Large intestine (tissue), 3 donors: ENCODE results near the gene CRY2. TPM values are rescaled to one million over a fixed set of nuclear protein-coding genes. Genes with fewer than 3 reads are reported as not detected.

Experiments used
- DNase-seq, 2 donors: peaks; one replicate each; pipeline versions ENCODE4 v3.0.0 to v3.0.0-alpha.2; 2013
- H3K27ac ChIP-seq: one replicate; pipeline ENCODE4 v1.5.1; 2013; ENCODE audit warnings: low read length
- H3K27me3 ChIP-seq: 2 replicates; pipeline ENCODE4 v1.6.1; 2013; ENCODE audit warnings: low read length; ENCODE audit not compliant: control insufficient read depth, insufficient read depth
- H3K36me3 ChIP-seq: 2 replicates; pipeline ENCODE4 v1.6.1; 2013; ENCODE audit warnings: low read length; ENCODE audit not compliant: control insufficient read depth, insufficient read depth
- H3K4me1 ChIP-seq: one replicate; pipeline ENCODE4 v1.6.1; 2013; ENCODE audit warnings: low read length; ENCODE audit not compliant: control insufficient read depth, insufficient read depth
- H3K4me3 ChIP-seq: one replicate; pipeline ENCODE4 v1.5.1; 2013; ENCODE audit warnings: low read length
- H3K9me3 ChIP-seq: one replicate; pipeline ENCODE4 v1.6.1; 2013; ENCODE audit warnings: mild to moderate bottlenecking, low read depth, low read length, moderate library complexity; ENCODE audit not compliant: control insufficient read depth
- WGBS: methylation state at CpG from one replicate; pipeline ENCODE4 v1.1.5; 2013; ENCODE audit warnings: low lambda C conversion rate; ENCODE audit not compliant: insufficient coverage; 5-methylcytosine and 5-hydroxymethylcytosine counted together
- polyA plus RNA-seq: library from polyadenylated mRNA; unstranded; fragments of 120-200 nt; gene quantifications from one replicate; pipeline ENCODE4 v1.2.1, GENCODE V29; 2013

Gene CRY2
- polyA plus RNA-seq, 1 donor: 23.1 TPM

DNA sequence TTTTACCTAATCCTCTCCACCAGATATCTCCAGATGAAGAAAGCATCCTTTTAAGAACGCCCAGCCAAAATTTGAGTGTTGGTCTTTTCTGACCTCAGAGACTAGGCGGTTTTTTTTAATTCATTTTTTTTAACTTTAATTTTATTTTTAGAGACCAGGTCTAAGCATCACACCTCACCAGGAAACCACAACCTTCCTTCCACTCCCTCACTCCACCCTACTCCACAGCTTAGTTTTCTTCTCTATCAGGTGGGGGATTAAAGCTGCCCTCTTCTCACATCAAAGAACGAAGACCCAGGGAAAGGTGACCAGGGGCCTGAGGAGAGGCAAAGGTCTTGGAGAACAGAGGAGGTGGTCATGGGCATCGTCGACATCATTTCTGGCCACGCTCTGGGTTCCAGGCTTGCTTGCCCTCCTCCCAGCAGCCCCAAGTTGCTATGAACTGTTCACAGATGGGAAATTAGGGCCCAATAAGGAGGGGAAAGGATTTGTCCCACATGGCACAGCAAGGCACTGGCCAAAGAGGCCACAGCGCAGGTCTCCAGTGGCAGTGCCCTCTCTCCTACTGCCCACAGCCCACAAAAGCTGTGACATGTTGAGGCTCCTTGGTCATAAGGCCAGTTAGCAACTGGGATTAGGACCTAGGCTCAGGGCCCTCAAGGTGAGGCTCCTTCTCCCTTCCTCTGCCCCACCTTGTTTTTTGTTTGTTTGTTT lies 71.8 kb downstream of the CRY2 start:
- no peak overlapping the region for H3K27ac ChIP-seq
- H3K27me3 ChIP-seq: peaks cover 25% of the 10 kb centered on the region
- H3K4me3 ChIP-seq: peak overlapping the region; percentile 91
- H3K36me3 ChIP-seq: peaks cover 18% of the 10 kb centered on the region
- 25% methylated on average over 2 of the region's 7 CpGs for WGBS
- no peak for DNase-seq
- H3K4me1 ChIP-seq: peaks cover 11% of the 10 kb centered on the region
- H3K9me3 ChIP-seq: no peaks in the 10 kb centered on the region

DNA sequence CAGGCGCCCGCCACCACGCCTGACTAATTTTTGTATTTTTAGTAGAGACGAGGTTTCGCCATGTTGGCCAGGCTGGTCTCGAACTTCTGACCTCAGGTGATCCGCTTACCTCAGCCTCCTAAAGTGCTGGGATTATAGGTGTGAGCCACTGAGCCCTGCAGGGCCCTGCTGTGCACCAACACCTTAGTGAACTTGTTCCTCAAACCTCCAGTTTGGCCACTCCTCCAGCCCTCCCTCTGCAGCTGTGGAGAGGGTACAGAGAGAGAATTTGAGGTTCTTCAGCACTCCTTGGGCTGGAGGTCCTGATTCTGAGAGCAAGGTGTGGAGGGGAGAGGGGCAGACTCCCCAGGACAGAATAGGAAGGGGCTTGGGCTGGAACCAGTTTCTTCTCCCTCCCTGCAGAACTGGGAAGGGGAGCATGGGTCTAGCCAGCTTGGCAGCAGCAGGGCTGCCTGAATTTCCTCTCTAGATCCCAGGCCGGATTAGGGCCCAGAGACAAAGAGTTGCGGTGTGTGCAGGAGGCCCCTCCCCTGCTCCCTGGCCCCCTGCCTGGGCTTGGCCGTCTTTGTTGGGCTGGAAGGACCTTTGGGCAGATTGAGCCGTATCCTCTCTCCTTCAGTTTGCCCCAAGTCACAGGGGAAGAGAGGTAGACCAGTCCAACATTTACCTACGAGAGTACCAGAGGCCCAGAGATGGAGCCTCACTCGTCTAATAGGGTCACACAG lies 72.7 kb downstream of the CRY2 start:
- Histone ChIP-seq H3K4me1 (peaks cover 11% of the 10 kb centered on the region), H3K9me3 (no peaks in the 10 kb centered on the region), H3K4me3 (no peak overlapping the region), H3K36me3 (peaks cover 9% of the 10 kb centered on the region), H3K27me3 (peaks cover 30% of the 10 kb centered on the region), H3K27ac (no peak overlapping the region)
- no peak for DNase-seq
- WGBS: no CpG with 5 or more reads among the region's 13 CpGs

DNA sequence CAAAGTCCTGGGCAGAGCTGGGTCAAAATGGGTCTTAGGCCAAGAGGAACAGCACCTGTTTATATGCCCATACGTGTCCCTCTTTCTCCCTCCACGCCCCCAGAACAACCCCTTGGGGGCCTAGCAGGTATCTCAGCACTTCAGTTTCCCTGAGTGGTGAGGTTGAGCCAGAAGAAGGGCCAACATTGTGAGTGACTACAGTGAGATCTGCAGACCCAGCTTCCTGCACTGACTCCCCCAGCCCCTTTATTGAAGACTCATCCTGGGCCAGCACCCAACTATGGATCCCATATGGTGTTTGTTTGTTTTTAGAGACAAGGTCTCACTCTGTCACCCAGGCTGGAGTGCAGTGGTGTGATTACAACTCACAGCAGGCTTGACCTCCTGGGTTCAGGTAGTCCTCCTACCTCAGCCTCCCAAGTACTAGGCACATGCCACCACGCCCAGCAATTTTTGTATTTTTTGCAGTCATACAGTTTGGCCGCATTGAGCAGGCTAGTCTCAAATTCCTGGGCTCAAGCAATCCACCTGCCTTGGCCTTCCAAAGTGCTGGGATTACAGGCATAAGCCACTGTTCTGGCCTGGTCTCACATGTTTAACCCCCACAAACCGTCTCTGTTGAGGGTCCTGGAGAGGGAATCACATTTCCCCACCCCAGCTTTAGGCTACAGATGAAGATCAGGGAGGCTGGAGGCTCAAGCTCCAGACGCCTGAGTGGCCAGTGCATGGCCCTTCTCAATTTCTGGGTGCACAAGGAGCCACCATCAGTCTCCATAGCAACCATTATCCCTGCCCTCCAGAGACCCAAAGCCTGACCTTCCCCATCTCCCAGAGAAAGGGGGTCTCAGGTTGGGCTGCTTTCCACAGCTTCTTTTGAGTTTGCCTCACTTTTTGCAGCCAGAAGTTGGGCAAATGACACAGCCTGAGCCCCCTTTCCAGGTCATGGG lies 73.5 kb downstream of the CRY2 start:
- WGBS: no CpG with 5 or more reads among the region's 6 CpGs
- H3K4me3 ChIP-seq: no peak overlapping the region

DNA sequence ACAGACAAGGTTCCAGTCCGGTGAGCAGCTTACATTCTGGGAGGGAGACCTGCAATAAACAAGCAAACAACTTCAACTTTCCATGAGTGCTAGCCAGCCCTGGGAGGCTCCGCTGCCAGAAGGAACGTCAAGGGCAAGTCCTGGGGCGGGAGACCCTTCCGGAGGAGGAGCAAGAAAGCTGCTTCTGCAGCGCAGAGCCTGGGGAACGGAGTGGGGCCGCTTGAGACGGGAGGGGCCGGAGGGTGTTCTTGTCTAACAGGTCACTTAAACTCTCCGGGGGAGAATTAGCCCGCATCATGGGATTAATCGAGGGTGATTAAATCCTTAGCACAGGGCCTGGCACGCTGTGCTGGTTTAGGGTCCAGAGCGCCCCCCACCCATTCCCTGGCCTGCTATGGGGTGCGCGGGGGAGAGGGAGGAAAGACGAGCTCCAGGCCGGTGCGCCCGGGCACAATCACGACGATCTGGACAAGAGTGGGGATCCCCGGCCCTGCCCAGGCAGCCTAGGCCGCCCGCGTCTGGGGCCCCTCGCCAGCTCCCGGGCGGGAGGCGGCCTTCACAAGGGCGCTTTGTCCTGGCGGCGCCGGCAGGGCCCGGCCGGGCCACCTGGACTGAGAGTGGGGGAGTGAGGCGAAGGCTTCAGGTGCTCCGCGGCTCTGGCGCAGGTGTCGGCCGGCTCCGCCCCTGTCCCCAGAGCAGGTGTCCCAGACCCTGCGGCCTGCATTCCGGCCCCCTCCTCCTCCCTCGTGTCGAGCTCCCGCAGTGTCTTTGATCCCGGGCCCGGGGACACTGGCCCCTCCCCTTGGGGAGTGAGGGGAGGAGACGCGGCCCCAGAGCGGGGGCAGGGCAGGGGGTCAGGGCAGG lies 74.5 kb downstream of the CRY2 start:
- H3K9me3 ChIP-seq: no peaks in the 10 kb centered on the region
- WGBS: no CpG with 5 or more reads among the region's 54 CpGs
- peak; percentile 40 to 70 for DNase-seq
- H3K27ac ChIP-seq: no peak overlapping the region
- H3K4me1 ChIP-seq: peaks cover 8% of the 10 kb centered on the region
- no peaks in the 10 kb centered on the region for H3K36me3 ChIP-seq
- H3K27me3 ChIP-seq: peaks cover 30% of the 10 kb centered on the region
- H3K4me3 ChIP-seq: peak overlapping the region; percentile 19

More for the DNA sequence above, 73.5 kb downstream of the CRY2 start:
- Histone ChIP-seq H3K36me3 (peaks cover 3% of the 10 kb centered on the region), H3K27ac (no peak overlapping the region), H3K4me1 (peaks cover 11% of the 10 kb centered on the region), H3K27me3 (peaks cover 30% of the 10 kb centered on the region), H3K9me3 (no peaks in the 10 kb centered on the region)
- no peak for DNase-seq

DNA sequence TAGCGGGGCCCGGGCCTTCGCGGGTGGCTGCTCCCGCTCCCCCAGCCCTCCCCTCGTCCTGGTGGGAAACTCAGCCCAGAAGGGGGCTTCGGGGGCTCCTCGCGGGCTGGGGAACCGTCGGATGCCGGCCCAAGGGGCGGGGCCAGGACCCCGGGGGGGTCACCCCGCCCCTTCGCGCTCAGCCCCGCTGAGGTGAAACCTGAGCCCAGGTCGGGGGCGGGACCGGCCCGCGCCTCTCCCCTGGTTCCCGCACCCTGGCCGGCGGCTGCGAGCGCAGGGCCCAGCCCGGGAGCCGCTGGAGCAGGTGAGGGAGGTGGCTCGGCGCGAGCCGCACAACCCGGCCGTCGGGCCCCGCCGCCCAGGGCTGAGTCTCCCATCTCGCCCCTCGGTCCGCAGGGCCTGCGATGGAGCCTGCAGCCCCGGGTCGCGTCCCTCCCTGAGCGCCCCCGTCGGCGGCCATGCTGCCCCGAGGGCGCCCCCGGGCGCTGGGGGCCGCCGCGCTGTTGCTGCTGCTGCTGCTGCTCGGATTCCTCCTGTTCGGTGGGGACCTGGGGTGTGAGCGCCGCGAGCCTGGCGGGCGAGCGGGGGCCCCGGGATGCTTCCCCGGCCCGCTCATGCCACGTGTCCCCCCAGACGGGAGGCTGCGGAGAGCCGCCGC lies 75.3 kb downstream of the CRY2 start, which contains the start of gene LARGE2:
Gene LARGE2, plus strand, starts transcription at position 232 of the 658 bp plus-strand sequence. Its CDS starts 227 bp downstream, at position 459.
- Histone ChIP-seq H3K4me3 (peak within 1 kb of the TSS; percentile 19), H3K36me3 (no peaks in the 10 kb centered on the region), H3K27ac (no peak within 1 kb of the TSS), H3K9me3 (no peaks in the 10 kb centered on the region), H3K27me3 (peaks cover 30% of the 10 kb centered on the region), H3K4me1 (peaks cover 6% of the 10 kb centered on the region)
- no CpG with 5 or more reads among the region's 73 CpGs for WGBS
- peak in 1 of 2 donors; percentile 25 for DNase-seq

DNA sequence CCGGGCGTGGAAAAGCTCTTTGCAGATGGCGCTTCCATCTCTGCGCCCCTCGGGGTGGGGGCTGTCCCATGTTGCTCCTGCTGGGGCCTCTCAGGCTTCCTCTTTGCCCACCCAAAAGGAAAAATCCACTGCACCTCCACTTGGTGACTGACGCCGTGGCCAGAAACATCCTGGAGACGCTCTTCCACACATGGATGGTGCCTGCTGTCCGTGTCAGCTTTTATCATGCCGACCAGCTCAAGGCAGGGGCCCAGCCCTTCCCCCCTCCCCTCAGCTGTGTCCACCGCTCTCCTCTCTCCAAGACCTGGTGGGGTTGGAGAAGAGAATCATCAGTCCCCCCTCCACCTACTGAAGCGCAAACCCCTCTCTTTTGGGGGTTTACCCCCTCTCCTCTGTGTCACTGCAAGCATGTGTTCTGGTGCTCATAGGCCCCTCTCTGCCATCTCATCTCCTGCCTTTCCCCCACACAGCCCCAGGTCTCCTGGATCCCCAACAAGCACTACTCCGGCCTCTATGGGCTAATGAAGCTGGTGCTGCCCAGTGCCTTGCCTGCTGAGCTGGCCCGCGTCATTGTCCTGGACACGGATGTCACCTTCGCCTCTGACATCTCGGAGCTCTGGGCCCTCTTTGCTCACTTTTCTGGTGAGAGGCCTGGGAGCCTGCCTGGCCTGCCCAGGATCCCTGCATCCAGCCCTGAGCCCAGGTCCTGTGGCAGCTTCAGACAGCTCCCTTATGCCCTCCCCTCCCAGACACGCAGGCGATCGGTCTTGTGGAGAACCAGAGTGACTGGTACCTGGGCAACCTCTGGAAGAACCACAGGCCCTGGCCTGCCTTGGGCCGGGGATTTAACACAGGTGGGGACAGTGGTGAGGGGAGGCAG lies 77.0 kb downstream of the CRY2 start:
- Histone ChIP-seq H3K4me3 (no peak overlapping the region), H3K4me1 (peaks cover 6% of the 10 kb centered on the region), H3K27me3 (peaks cover 30% of the 10 kb centered on the region), H3K27ac (no peak overlapping the region), H3K36me3 (no peaks in the 10 kb centered on the region), H3K9me3 (no peaks in the 10 kb centered on the region)
- no CpG with 5 or more reads among the region's 22 CpGs for WGBS
- no peak for DNase-seq

DNA sequence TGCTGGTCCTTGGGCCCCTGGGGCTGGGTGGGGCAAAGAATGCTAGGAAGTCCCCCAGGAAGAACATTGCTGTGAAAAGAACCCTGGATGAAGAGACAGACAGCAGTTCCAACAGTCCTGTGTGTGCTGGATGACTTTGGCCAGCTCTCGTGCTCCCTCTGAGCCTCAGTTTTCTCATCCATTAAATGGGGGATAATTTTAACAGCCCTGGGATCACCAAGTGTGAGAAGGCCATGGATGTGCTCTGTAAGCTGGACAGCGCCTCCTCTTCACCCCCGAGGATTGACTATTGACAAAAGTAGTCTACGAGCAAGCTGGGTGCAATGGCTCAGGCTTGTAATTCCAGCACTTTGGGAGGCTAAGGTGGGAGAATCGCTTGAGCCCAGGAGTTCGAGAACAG lies 77.7 kb downstream of the CRY2 start:
- no CpG with 5 or more reads among the region's 6 CpGs for WGBS
- Histone ChIP-seq H3K4me1 (peaks cover 9% of the 10 kb centered on the region), H3K9me3 (no peaks in the 10 kb centered on the region), H3K36me3 (no peaks in the 10 kb centered on the region), H3K27me3 (peaks cover 30% of the 10 kb centered on the region), H3K4me3 (no peak overlapping the region), H3K27ac (no peak overlapping the region)
- DNase-seq: no peak

DNA sequence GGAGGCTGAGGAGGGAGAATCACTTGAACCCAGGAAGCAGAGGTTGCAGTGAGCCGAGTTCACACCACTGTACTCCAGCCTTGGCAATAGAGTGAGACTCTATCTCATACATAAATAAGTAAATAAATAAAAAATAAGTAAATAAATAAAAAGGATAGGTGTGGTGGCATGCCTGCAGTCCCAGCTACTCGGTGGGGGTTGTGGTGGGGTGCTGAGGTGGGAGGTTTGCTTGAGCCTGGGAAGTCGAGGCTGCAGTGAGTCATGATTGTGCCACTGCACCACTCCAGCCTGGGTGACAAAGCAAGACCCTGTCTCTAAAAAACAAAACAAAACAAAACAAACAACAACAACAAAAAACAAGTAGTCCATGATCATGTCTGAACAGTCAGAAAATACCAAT lies 78.3 kb downstream of the CRY2 start:
- H3K9me3 ChIP-seq: no peaks in the 10 kb centered on the region
- 100% methylated on average over 1 of the region's 3 CpGs for WGBS
- DNase-seq: no peak
- no peak overlapping the region for H3K4me3 ChIP-seq
- peaks cover 30% of the 10 kb centered on the region for H3K27me3 ChIP-seq
- H3K4me1 ChIP-seq: peaks cover 10% of the 10 kb centered on the region
- H3K36me3 ChIP-seq: no peaks in the 10 kb centered on the region
- no peak overlapping the region for H3K27ac ChIP-seq
